ENCODE data around the gene ADAMTS13.

GRCh38 chr9:133487331-133487725, 65.2 kb downstream of the ADAMTS13 start:
- no peak for TF ChIP-seq CTCF (IDR thresholded peaks at IDR 0.05)
- TF ChIP-seq POLR2AphosphoS5 (IDR thresholded peaks at IDR 0.05): no peak
- no peak for TF ChIP-seq POLR2A (IDR thresholded peaks at IDR 0.05)
